ENCODE measurements around the gene GAR1. TPM values are rescaled to one million over a fixed set of nuclear protein-coding genes. Genes with fewer than 3 reads are reported as not detected.

The GAR1 gene
- polyA plus RNA-seq, 1 donor (not counting 4 experiments of a cell fraction or from before 2014, with no cell fraction given) = 31.9 TPM

DNA sequence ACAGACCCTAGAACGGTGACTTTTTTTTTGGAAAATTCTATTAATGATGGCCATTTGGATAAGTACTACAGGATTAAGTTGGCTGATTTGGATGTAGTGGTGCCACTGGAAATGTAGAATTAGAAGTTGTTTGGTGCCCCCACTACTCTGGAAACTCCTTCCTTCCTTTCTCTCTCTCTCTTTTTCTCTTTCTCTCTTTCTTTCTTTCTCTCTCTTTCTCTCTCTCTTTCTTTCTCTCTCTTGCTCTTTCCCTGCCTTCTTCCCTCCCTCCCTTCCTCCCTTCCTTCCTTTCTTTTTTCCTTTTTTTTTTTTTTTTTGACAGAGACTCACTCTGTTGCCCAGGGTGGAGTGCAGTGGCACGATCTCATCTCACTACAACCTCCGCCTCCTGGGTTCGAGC, 2.7 kb downstream of the GAR1 start:
- H3K79me2 ChIP-seq (ENCODE audit: control insufficient read depth, insufficient read depth, low read length) = peaks cover 47% of the 10 kb centered on the region
- dilution Hi-C loops (cut with MboI; ENCODE audit: extremely low pct_ligation_motif_present, low sequenced_read_pairs) = no loop called here
- TF ChIP-seq EZH2 (IDR thresholded peaks at IDR 0.05; ENCODE audit: low read length) = no peak
- TF ChIP-seq, protein P1, sequence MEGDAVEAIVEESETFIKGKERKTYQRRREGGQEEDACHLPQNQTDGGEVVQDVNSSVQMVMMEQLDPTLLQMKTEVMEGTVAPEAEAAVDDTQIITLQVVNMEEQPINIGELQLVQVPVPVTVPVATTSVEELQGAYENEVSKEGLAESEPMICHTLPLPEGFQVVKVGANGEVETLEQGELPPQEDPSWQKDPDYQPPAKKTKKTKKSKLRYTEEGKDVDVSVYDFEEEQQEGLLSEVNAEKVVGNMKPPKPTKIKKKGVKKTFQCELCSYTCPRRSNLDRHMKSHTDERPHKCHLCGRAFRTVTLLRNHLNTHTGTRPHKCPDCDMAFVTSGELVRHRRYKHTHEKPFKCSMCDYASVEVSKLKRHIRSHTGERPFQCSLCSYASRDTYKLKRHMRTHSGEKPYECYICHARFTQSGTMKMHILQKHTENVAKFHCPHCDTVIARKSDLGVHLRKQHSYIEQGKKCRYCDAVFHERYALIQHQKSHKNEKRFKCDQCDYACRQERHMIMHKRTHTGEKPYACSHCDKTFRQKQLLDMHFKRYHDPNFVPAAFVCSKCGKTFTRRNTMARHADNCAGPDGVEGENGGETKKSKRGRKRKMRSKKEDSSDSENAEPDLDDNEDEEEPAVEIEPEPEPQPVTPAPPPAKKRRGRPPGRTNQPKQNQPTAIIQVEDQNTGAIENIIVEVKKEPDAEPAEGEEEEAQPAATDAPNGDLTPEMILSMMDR (optimal IDR thresholded peaks at IDR 0.05 in 1 of 3, IDR thresholded peaks at IDR 0.05 in 1 of 3, conservative IDR thresholded peaks at IDR 0.05 in 1 of 3; ENCODE audit: extremely low read depth in 1 of 3, insufficient read depth in 2 of 3, low read length in 3 of 3) = no peak

GRCh38 chr4:109820563-109820962, 5.0 kb downstream of the GAR1 start:
- H3K4me3 ChIP-seq (ENCODE audit: control insufficient read depth in 2 of 3, extremely low read depth in 1 of 3, insufficient read depth in 2 of 3, low read depth in 1 of 3, low read length in 3 of 3) = no peak overlapping the region
- DNase-seq (ENCODE audit: low read depth, low spot score) = no peak
- H3K4me2 ChIP-seq (ENCODE audit: control insufficient read depth, extremely low read depth, insufficient read depth, low read depth, low read length) = no peak overlapping the region
- FAIRE-seq = no peak
- H3K79me2 ChIP-seq (ENCODE audit: control insufficient read depth, insufficient read depth, low read length) = peaks cover 47% of the 10 kb centered on the region
- H3K9me1 ChIP-seq (ENCODE audit: control insufficient read depth, extremely low read depth, insufficient read depth, low read length) = no peaks in the 10 kb centered on the region
- H4K20me1 ChIP-seq (ENCODE audit: control insufficient read depth, extremely low read depth, insufficient read depth, low read length) = no peaks in the 10 kb centered on the region
- H3K36me3 ChIP-seq (ENCODE audit: control insufficient read depth in 2 of 2, extremely low read depth in 1 of 2, insufficient read depth in 2 of 2, low read length in 2 of 2) = peaks cover 8 to 26% of the 10 kb centered on the region in 2 experiments
- peaks cover 16% of the 10 kb centered on the region for H3K4me1 ChIP-seq (ENCODE audit: control insufficient read depth, extremely low read depth, insufficient read depth, low read length)
- TF ChIP-seq, protein P1 (optimal IDR thresholded peaks at IDR 0.05 in 1 of 3, IDR thresholded peaks at IDR 0.05 in 1 of 3, conservative IDR thresholded peaks at IDR 0.05 in 1 of 3; ENCODE audit: extremely low read depth in 1 of 3, insufficient read depth in 2 of 3, low read length in 3 of 3) = no peak
- H3K9ac ChIP-seq (ENCODE audit: control insufficient read depth, extremely low read depth, insufficient read depth, low read length) = no peak overlapping the region
- no peak overlapping the region for H2AFZ ChIP-seq (ENCODE audit: control insufficient read depth, low read length)
- dilution Hi-C loops (cut with MboI; ENCODE audit: extremely low pct_ligation_motif_present, low sequenced_read_pairs) = no loop called here
- no peaks in the 10 kb centered on the region for H3K9me3 ChIP-seq (ENCODE audit: control insufficient read depth, low read depth, low read length)
- no peak overlapping the region for H3K27ac ChIP-seq (ENCODE audit: control insufficient read depth, insufficient read depth, low read length)
- H3K27me3 ChIP-seq (ENCODE audit: control insufficient read depth, extremely low read depth, insufficient read depth, low read length) = no peaks in the 10 kb centered on the region

More for the DNA sequence above, 2.7 kb downstream of the GAR1 start:
- Histone ChIP-seq H4K20me1 (ENCODE audit: control insufficient read depth, extremely low read depth, insufficient read depth, low read length) (no peaks in the 10 kb centered on the region), H3K4me3 (ENCODE audit: control insufficient read depth in 2 of 3, extremely low read depth in 1 of 3, insufficient read depth in 2 of 3, low read depth in 1 of 3, low read length in 3 of 3) (no peak overlapping the region), H3K9ac (ENCODE audit: control insufficient read depth, extremely low read depth, insufficient read depth, low read length) (no peak overlapping the region), H3K27ac (ENCODE audit: control insufficient read depth, insufficient read depth, low read length) (no peak overlapping the region), H3K4me2 (ENCODE audit: control insufficient read depth, extremely low read depth, insufficient read depth, low read depth, low read length) (no peak overlapping the region), H3K9me3 (ENCODE audit: control insufficient read depth, low read depth, low read length) (no peaks in the 10 kb centered on the region), H3K27me3 (ENCODE audit: control insufficient read depth, extremely low read depth, insufficient read depth, low read length) (no peaks in the 10 kb centered on the region), H3K4me1 (ENCODE audit: control insufficient read depth, extremely low read depth, insufficient read depth, low read length) (peaks cover 16% of the 10 kb centered on the region), H3K36me3 (ENCODE audit: control insufficient read depth in 2 of 2, extremely low read depth in 1 of 2, insufficient read depth in 2 of 2, low read length in 2 of 2) (peaks cover 8 to 24% of the 10 kb centered on the region in 2 experiments), H3K9me1 (ENCODE audit: control insufficient read depth, extremely low read depth, insufficient read depth, low read length) (no peaks in the 10 kb centered on the region), H2AFZ (ENCODE audit: control insufficient read depth, low read length) (no peak overlapping the region)
- FAIRE-seq = no peak
- no peak for DNase-seq (ENCODE audit: low read depth, low spot score)
